Right lobe of liver (tissue), 6 donors: ENCODE results near the gene MAP3K9. TPM values are rescaled to one million over a fixed set of nuclear protein-coding genes. Genes with fewer than 3 reads are reported as not detected.

Source experiments
- ATAC-seq, 4 donors: fragments of 200-7000 bp; cut with Tn5 transposase; one replicate each; pipeline ENCODE4 v1.9.1; 2020; ENCODE audit warnings: mild to moderate bottlenecking in 4 of 4, moderate library complexity in 4 of 4
- DNase-seq, 3 donors: peaks; one replicate each; pipeline ENCODE4 v3.0.0-alpha.2; 2020
- H3K27ac ChIP-seq, 3 donors: fragments of 200-600 bp; one replicate each; pipeline ENCODE4 v1.8.0; 2022
- H3K27me3 ChIP-seq, 2 donors: fragments of 200-600 bp; one replicate each; pipeline ENCODE4 v1.8.0; 2022
- H3K36me3 ChIP-seq, 4 donors: fragments of 200-600 bp; sonication (generic) in 1 of 4; one replicate each; pipeline versions ENCODE4 v1.5.1 to v1.8.0; 2017 to 2022; ENCODE audit warnings: control low read depth in 1 of 4
- H3K4me1 ChIP-seq, 4 donors: fragments of 200-600 bp; sonication (generic) in 1 of 4; one replicate each; pipeline versions ENCODE4 v1.5.1 to v1.8.0; 2017 to 2022; ENCODE audit warnings: control low read depth in 1 of 4
- H3K4me3 ChIP-seq, 3 donors: fragments of 200-600 bp; one replicate each; pipeline ENCODE4 v1.8.0; 2022
- H3K9me3 ChIP-seq, 4 donors: fragments of 200-600 bp; sonication (generic) in 1 of 4; one replicate each; pipeline versions ENCODE4 v1.5.1 to v1.8.0; 2017 to 2022; ENCODE audit warnings: control low read depth in 1 of 4
- POLR2A ChIP-seq: fragments of 450-650 bp; IDR thresholded peaks from one replicate; pipeline ENCODE4 v1.6.1; 2017; ENCODE audit warnings: antibody characterized with exemption, mild to moderate bottlenecking
- WGBS: methylation state at CpG from one replicate; pipeline ENCODE4 v1.1.6; 2018; ENCODE audit warnings: low coverage, low lambda C conversion rate; ENCODE audit not compliant: insufficient coverage; ENCODE audit errors: missing lambda C conversion rate; 5-methylcytosine and 5-hydroxymethylcytosine counted together
- intact Hi-C, 2 donors: fragments of 100-400 bp; cut with DNase I; formaldehyde crosslinking; loops; one replicate each; pipeline versions ENCODE4 v1.11.2 to v1.14.1; 2022
- total RNA-seq, 6 experiments: library from RNA; depleted of rRNA in 2 of 6; stranded (reverse); fragments of >200 nt in 2 of 6; fragmentation: NEBNext Ultra II Directional in 3 of 6; extraction: Animal tissue kit (Norgen Biotek cat#: 25700) in 3 of 6; gene quantifications; one replicate each; pipeline versions ENCODE4 v1.1.0 to v1.2.4, GENCODE V29; 2016 to 2023
- TF ChIP-seq, protein P1 (sequence below), 4 donors: fragments of 200-600 bp in 3 of 4; fragments of 450-650 bp in 1 of 4; IDR thresholded peaks; one replicate each; pipeline versions ENCODE4 v1.5.1 to v1.8.0; 2016 to 2022; ENCODE audit warnings: antibody characterized with exemption in 4 of 4, mild to moderate bottlenecking in 2 of 4
- donor health status: DM: no; HTN: yes; CAD: no.
- donor health status: DM: no; HTN: no; CAD: no.
- donor health status: DM: no; HTN: no; CAD: no.
- donor health status: DM: no; HTN: yes; CAD: no.
- donor health status: DM: no; HTN: yes; CAD: no.

MAP3K9 gene
- total RNA-seq, 6 experiments from 2014 or later: 2.0 to 3.6 (median 2.7) TPM

DNA sequence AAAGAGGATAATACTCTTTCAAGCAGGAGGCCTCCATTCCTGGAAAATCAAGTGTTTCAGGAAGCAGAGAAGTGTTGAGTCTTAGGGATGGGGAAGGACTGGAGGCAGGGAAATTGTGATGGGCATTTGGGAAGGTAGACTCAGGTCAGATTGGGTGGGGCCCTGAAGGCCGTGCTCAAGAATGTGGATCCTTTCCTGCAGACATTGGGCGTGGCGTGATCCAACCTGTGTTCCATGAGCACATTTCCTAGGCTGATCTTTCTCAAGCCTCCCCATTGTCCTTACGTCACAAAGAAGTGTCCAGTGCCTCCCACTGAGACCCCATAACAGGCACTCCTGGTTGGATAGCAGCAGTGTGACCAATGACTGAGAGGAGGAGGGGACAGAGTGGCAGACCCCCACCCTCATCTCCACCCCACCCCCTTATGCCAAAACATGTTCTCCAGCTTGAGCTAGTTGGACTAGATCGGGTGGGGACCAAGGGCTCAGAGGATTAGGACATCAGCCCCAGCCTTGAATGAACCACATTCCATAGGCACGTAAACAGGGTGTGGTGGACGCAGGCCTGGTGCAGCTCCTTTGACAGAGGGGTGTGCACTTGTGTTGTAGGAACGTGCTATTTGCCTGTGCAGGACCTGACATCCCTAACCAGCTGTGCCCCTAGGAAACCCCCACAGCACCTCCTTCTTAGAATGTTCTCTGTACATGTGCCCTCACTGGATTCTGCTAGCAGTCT, 90.8 kb downstream of the MAP3K9 start:
- intact Hi-C loops: loop anchor here in 1 of 2 donors (10.0 kb wide), 1 partner anchor 256 kb away; no protein-coding TSS in a partner anchor
- H3K4me3 ChIP-seq: no peak overlapping the region
- DNase-seq: no peak
- no peaks in the 10 kb centered on the region for H3K36me3 ChIP-seq
- TF ChIP-seq POLR2A: no peak
- TF ChIP-seq, protein P1, sequence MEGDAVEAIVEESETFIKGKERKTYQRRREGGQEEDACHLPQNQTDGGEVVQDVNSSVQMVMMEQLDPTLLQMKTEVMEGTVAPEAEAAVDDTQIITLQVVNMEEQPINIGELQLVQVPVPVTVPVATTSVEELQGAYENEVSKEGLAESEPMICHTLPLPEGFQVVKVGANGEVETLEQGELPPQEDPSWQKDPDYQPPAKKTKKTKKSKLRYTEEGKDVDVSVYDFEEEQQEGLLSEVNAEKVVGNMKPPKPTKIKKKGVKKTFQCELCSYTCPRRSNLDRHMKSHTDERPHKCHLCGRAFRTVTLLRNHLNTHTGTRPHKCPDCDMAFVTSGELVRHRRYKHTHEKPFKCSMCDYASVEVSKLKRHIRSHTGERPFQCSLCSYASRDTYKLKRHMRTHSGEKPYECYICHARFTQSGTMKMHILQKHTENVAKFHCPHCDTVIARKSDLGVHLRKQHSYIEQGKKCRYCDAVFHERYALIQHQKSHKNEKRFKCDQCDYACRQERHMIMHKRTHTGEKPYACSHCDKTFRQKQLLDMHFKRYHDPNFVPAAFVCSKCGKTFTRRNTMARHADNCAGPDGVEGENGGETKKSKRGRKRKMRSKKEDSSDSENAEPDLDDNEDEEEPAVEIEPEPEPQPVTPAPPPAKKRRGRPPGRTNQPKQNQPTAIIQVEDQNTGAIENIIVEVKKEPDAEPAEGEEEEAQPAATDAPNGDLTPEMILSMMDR (IDR thresholded peaks at IDR 0.05): no peak
- H3K4me1 ChIP-seq: peaks cover 0 to 39% (median 8%) of the 10 kb centered on the region in 4 donors
- no CpG with 5 or more reads among the region's 8 CpGs for WGBS
- H3K27ac ChIP-seq: no peak overlapping the region
- no peak for ATAC-seq
- H3K9me3 ChIP-seq: no peaks in the 10 kb centered on the region
- H3K27me3 ChIP-seq: no peaks in the 10 kb centered on the region

DNA sequence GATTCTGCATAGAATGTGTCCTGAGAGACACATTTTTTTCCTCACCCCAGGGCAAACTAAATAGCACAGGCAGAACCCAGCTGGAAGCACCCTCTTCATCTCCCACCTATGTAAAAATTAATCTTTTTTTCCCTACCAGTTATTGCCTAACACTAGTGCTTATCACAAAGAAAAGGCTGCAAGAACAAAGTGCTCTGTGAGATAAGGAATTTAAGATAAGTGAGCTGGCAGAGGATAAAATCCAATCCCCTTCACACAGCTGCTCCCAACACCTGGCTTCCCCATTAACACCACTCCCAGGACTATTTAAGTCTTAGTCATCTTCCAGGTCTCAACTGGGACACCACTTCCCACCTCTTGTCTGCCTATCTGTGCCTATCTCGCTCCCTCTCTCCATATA, 92.4 kb downstream of the MAP3K9 start:
- no peaks in the 10 kb centered on the region for H3K27me3 ChIP-seq
- ATAC-seq (peak; percentile 37 to 59 (median 44)), DNase-seq (no peak)
- no peak for TF ChIP-seq POLR2A
- TF ChIP-seq, protein P1 (IDR thresholded peaks at IDR 0.05): no peak
- no peaks in the 10 kb centered on the region for H3K9me3 ChIP-seq
- H3K4me1 ChIP-seq: peaks cover 0 to 30% (median 8%) of the 10 kb centered on the region in 4 donors
- H3K4me3 ChIP-seq: no peak overlapping the region
- peak overlapping the region in 2 of 3 donors; percentile 8 to 52 for H3K27ac ChIP-seq
- 14% methylated on average over 1 of the region's 1 CpG for WGBS
- H3K36me3 ChIP-seq: no peaks in the 10 kb centered on the region
- intact Hi-C loops: loop anchor here in 1 of 2 donors (10.0 kb wide), 1 partner anchor 258 kb away; no protein-coding TSS in a partner anchor

DNA sequence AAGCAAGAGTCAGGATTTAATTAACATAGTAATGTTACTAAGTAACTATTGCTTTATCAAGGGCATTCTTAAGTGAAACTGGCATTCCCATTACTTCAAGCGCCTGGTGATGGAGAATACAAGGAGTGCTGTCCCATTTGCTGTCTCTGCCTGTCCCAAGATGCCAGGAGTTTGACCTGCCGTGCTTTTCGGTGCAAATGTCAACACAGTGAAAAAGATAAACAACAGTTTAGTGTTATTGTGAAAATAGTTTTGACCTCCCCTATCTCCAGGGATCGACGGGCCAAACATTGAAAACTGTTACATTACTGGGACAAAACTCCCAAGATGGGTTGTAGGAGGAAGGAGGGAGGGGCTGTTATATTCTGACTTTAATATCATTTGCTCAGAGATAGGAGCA, 92.8 kb downstream of the MAP3K9 start:
- H3K27me3 ChIP-seq: no peaks in the 10 kb centered on the region
- TF ChIP-seq POLR2A: no peak
- TF ChIP-seq, protein P1 (IDR thresholded peaks at IDR 0.05): no peak
- H3K4me3 ChIP-seq: no peak overlapping the region
- 3% methylated on average over 5 of the region's 5 CpGs for WGBS
- ATAC-seq (peak; percentile 76 to 85 (median 82)), DNase-seq (peak in 2 of 3 donors; percentile 63 to 68)
- H3K9me3 ChIP-seq: no peaks in the 10 kb centered on the region
- H3K27ac ChIP-seq: peak overlapping the region in 2 of 3 donors; percentile 8 to 52
- no peaks in the 10 kb centered on the region for H3K36me3 ChIP-seq
- peaks cover 0 to 25% (median 7%) of the 10 kb centered on the region in 4 donors for H3K4me1 ChIP-seq
- intact Hi-C loops: loop anchor here in 1 of 2 donors (10.0 kb wide), 1 partner anchor 258 kb away; no protein-coding TSS in a partner anchor

- TF ChIP-seq POLR2A: no peak
- TF ChIP-seq, protein P1 (IDR thresholded peaks at IDR 0.05): peak; percentile 66 to 72 (median 69)
These were observed 95.2 kb downstream of the MAP3K9 start for GRCh38 chr14:70714055-70714550.

More at GRCh38 chr14:70714055-70714550, 95.2 kb downstream of the MAP3K9 start:
- WGBS: 20% methylated on average over 8 of the region's 8 CpGs
- peaks cover 0 to 13% (median 4%) of the 10 kb centered on the region in 4 donors for H3K4me1 ChIP-seq
- no peaks in the 10 kb centered on the region for H3K36me3 ChIP-seq
- DNase-seq: no peak
- ATAC-seq: peak in 2 of 4 donors; percentile 31 to 32
- no peak overlapping the region for H3K27ac ChIP-seq
- no peaks in the 10 kb centered on the region for H3K27me3 ChIP-seq
- intact Hi-C loops: loop anchor here in 1 of 2 donors (10.0 kb wide), 1 partner anchor 261 kb away; no protein-coding TSS in a partner anchor
- no peak overlapping the region for H3K4me3 ChIP-seq
- H3K9me3 ChIP-seq: no peaks in the 10 kb centered on the region
